HG03460 (cell line): ENCODE measurements around the gene PEPD.
A peak's percentile ranks its signal among the peaks of the same experiment; 100 is the strongest.
"Not testable (repeated sequence)": the region's sequence is repeated elsewhere in the genome, so short reads cannot be mapped to it uniquely, and the experiment has no call there.

Experiments used
- ATAC-seq: cut with Tn5 transposase; IDR thresholded peaks from one replicate; pipeline ENCODE4 v1.9.1; 2021; ENCODE audit not compliant: unreplicated experiment

The PEPD gene

GRCh38 chr19:33521480-33522370 is at the start of gene PEPD:
PEPD (minus strand) TSS chr19:33521791; CDS start chr19:33521760, 31 bp downstream.
- peak; percentile 83 for ATAC-seq

- no peak for ATAC-seq
These were observed 48.2 kb upstream of the PEPD start for GRCh38 chr19:33569821-33570220.

- ATAC-seq, result no peak
These were observed 47.1 kb upstream of the PEPD start for GRCh38 chr19:33568706-33569105.

GRCh38 chr19:33564836-33565338 is 43.3 kb upstream of the PEPD start:
- ATAC-seq, result no peak

GRCh38 chr19:33562636-33563035 is 41.0 kb upstream of the PEPD start:
- ATAC-seq, result no peak

- not testable (repeated sequence) for ATAC-seq
These were observed 40.1 kb upstream of the PEPD start for GRCh38 chr19:33561666-33562065.

GRCh38 chr19:33561261-33561660 is 39.7 kb upstream of the PEPD start:
- no peak for ATAC-seq

GRCh38 chr19:33559996-33560395 is 38.4 kb upstream of the PEPD start:
- ATAC-seq, result no peak

GRCh38 chr19:33558856-33559255 is 37.3 kb upstream of the PEPD start:
- ATAC-seq, result no peak

GRCh38 chr19:33558151-33558550 is 36.6 kb upstream of the PEPD start:
- ATAC-seq, result no peak

- no peak for ATAC-seq
These were observed 36.1 kb upstream of the PEPD start for GRCh38 chr19:33557720-33558119.

- no peak for ATAC-seq
These were observed 35.6 kb upstream of the PEPD start for GRCh38 chr19:33557196-33557595.

GRCh38 chr19:33556261-33556660 is 34.7 kb upstream of the PEPD start:
- ATAC-seq, result no peak

- ATAC-seq, result not testable (repeated sequence)
These were observed 34.1 kb upstream of the PEPD start for GRCh38 chr19:33555726-33556125.

GRCh38 chr19:33554821-33555220 is 33.2 kb upstream of the PEPD start:
- no peak for ATAC-seq

- ATAC-seq, result no peak
These were observed 32.8 kb upstream of the PEPD start for GRCh38 chr19:33554391-33554790.

GRCh38 chr19:33553530-33554310 is 32.1 kb upstream of the PEPD start:
- ATAC-seq, result no peak

- ATAC-seq, result no peak
These were observed 31.3 kb upstream of the PEPD start for GRCh38 chr19:33552928-33553279.

GRCh38 chr19:33552191-33552927 is 30.8 kb upstream of the PEPD start:
- no peak for ATAC-seq

- ATAC-seq, result no peak
These were observed 30.1 kb upstream of the PEPD start for GRCh38 chr19:33551676-33552075.

GRCh38 chr19:33550768-33551167 is 29.2 kb upstream of the PEPD start:
- ATAC-seq, result no peak
